Measurements from ENCODE around the gene EEIG1.

The EEIG1 gene

GRCh38 chr9:128005923-128006322 lies 25.1 kb upstream of the EEIG1 start:
- Histone ChIP-seq H3K4me2 (ENCODE audit: low read depth, low read length) (no peak overlapping the region), H3K4me1 (ENCODE audit: low read length) (peaks cover 12% of the 10 kb centered on the region), H3K9me3 (replicated peaks; ENCODE audit: insufficient read depth, low read length) (no peaks in the 10 kb centered on the region), H3K9ac (ENCODE audit: low read length) (no peak overlapping the region), H3F3A (ENCODE audit: insufficient read depth, low read length) (peaks cover 10% of the 10 kb centered on the region; the same call in 1 of the 2 replicates), H3K27ac (ENCODE audit: low read length) (no peak overlapping the region), H2AFZ (ENCODE audit: low read length) (no peak overlapping the region), H4K20me1 (ENCODE audit: insufficient read depth, low read length) (no peaks in the 10 kb centered on the region), H3K27me3 (replicated peaks; ENCODE audit: insufficient read depth, low read length) (no peaks in the 10 kb centered on the region), H3K9me2 (replicated peaks; ENCODE audit: insufficient read depth, low read length) (no peaks in the 10 kb centered on the region), H3K4me3 (ENCODE audit: low read length) (no peak overlapping the region), H3K79me2 (ENCODE audit: low read length) (no peaks in the 10 kb centered on the region), H3K36me3 (replicated peaks; ENCODE audit: insufficient read depth, low read length) (no peaks in the 10 kb centered on the region)
- no peak for DNase-seq
- TF ChIP-seq, protein P1, sequence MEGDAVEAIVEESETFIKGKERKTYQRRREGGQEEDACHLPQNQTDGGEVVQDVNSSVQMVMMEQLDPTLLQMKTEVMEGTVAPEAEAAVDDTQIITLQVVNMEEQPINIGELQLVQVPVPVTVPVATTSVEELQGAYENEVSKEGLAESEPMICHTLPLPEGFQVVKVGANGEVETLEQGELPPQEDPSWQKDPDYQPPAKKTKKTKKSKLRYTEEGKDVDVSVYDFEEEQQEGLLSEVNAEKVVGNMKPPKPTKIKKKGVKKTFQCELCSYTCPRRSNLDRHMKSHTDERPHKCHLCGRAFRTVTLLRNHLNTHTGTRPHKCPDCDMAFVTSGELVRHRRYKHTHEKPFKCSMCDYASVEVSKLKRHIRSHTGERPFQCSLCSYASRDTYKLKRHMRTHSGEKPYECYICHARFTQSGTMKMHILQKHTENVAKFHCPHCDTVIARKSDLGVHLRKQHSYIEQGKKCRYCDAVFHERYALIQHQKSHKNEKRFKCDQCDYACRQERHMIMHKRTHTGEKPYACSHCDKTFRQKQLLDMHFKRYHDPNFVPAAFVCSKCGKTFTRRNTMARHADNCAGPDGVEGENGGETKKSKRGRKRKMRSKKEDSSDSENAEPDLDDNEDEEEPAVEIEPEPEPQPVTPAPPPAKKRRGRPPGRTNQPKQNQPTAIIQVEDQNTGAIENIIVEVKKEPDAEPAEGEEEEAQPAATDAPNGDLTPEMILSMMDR (IDR thresholded peaks at IDR 0.05; ENCODE audit: low read length), result no peak
- TF ChIP-seq EZH2 (optimal IDR thresholded peaks at IDR 0.05; ENCODE audit: low read depth, low read length) (no peak), EZH2phosphoT487 (IDR thresholded peaks at IDR 0.05; ENCODE audit: low read length) (no peak)

DNA sequence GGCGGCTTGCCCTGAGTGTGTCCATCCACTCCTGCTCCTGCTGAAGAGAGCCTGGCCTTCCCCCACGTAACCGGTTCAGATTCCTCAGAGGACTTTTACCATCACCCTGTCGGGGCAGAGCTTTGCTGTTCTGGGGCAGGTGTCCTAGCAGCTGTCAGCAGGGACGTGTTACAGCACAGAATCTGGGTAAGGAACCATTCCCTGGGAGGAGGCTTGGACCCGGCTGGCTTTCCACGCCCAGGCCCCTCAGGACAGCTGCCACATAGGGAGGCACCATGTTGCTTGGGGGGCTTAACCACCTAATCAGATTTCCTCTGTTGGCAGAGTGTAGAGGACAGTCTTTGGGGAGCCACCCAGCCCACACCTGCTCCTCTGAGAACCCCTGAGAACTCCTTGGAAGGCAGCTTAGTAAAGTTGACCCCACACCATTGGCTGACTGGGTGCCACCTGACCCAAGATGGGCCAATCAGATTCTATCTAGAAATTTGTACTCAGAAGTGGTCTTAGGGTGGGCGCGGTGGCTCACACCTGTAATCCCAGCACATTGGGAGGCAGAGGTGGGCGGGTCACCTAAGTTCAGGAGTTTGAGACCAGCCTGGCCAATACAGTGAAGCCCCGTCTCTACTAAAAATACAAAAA lies 23.3 kb upstream of the EEIG1 start:
- peaks cover 10% of the 10 kb centered on the region; the same call in 1 of the 2 replicates for H3F3A ChIP-seq (ENCODE audit: insufficient read depth, low read length)
- peaks cover 12% of the 10 kb centered on the region for H3K4me1 ChIP-seq (ENCODE audit: low read length)
- no peak for DNase-seq
- no peaks in the 10 kb centered on the region for H3K9me2 ChIP-seq (replicated peaks; ENCODE audit: insufficient read depth, low read length)
- no peak overlapping the region for H3K4me3 ChIP-seq (ENCODE audit: low read length)
- H3K36me3 ChIP-seq (replicated peaks; ENCODE audit: insufficient read depth, low read length), result no peaks in the 10 kb centered on the region
- H3K27me3 ChIP-seq (replicated peaks; ENCODE audit: insufficient read depth, low read length), result no peaks in the 10 kb centered on the region
- H3K9me3 ChIP-seq (replicated peaks; ENCODE audit: insufficient read depth, low read length), result no peaks in the 10 kb centered on the region
- H3K79me2 ChIP-seq (ENCODE audit: low read length), result no peaks in the 10 kb centered on the region
- no peak overlapping the region for H3K4me2 ChIP-seq (ENCODE audit: low read depth, low read length)
- no peak overlapping the region for H3K27ac ChIP-seq (ENCODE audit: low read length)
- no peak overlapping the region for H3K9ac ChIP-seq (ENCODE audit: low read length)
- TF ChIP-seq, protein P1 (IDR thresholded peaks at IDR 0.05; ENCODE audit: low read length), result no peak
- TF ChIP-seq EZH2phosphoT487 (IDR thresholded peaks at IDR 0.05; ENCODE audit: low read length) (no peak), EZH2 (optimal IDR thresholded peaks at IDR 0.05; ENCODE audit: low read depth, low read length) (no peak)
- H2AFZ ChIP-seq (ENCODE audit: low read length), result no peak overlapping the region
- H4K20me1 ChIP-seq (ENCODE audit: insufficient read depth, low read length), result no peaks in the 10 kb centered on the region

GRCh38 chr9:128002959-128003358 lies 22.2 kb upstream of the EEIG1 start:
- no peak overlapping the region for H3K4me2 ChIP-seq (ENCODE audit: low read depth, low read length)
- no peaks in the 10 kb centered on the region for H3K27me3 ChIP-seq (replicated peaks; ENCODE audit: insufficient read depth, low read length)
- no peak for TF ChIP-seq EZH2phosphoT487 (IDR thresholded peaks at IDR 0.05; ENCODE audit: low read length)
- no peak for TF ChIP-seq EZH2 (optimal IDR thresholded peaks at IDR 0.05; ENCODE audit: low read depth, low read length)
- TF ChIP-seq, protein P1 (IDR thresholded peaks at IDR 0.05; ENCODE audit: low read length), result no peak
- no peaks in the 10 kb centered on the region for H4K20me1 ChIP-seq (ENCODE audit: insufficient read depth, low read length)
- no peaks in the 10 kb centered on the region for H3K9me3 ChIP-seq (replicated peaks; ENCODE audit: insufficient read depth, low read length)
- H3K9ac ChIP-seq (ENCODE audit: low read length), result no peak overlapping the region
- H3K27ac ChIP-seq (ENCODE audit: low read length), result no peak overlapping the region
- no peaks in the 10 kb centered on the region for H3K79me2 ChIP-seq (ENCODE audit: low read length)
- DNase-seq, result no peak
- no peak overlapping the region for H2AFZ ChIP-seq (ENCODE audit: low read length)
- H3K9me2 ChIP-seq (replicated peaks; ENCODE audit: insufficient read depth, low read length), result no peaks in the 10 kb centered on the region
- H3K4me1 ChIP-seq (ENCODE audit: low read length), result peaks cover 9% of the 10 kb centered on the region
- no peak overlapping the region for H3K4me3 ChIP-seq (ENCODE audit: low read length)
- no peaks in the 10 kb centered on the region for H3K36me3 ChIP-seq (replicated peaks; ENCODE audit: insufficient read depth, low read length)
- peaks cover 9% of the 10 kb centered on the region; the same call in 1 of the 2 replicates for H3F3A ChIP-seq (ENCODE audit: insufficient read depth, low read length)

All from MM.1S (cell line).